ENCODE data around the gene NALCN. TPM values are rescaled to one million over a fixed set of nuclear protein-coding genes. Genes with fewer than 3 reads are reported as not detected.

Gene NALCN
- total and polyA plus RNA-seq, 10 donors, result 0.02 to 0.13 (median 0.09) TPM; not detected in 2

- Histone ChIP-seq H3K9me3 (peaks cover 0 to 5% (median 0%) of the 10 kb centered on the region in 8 donors), H3K27ac (no peak overlapping the region), H3K36me3 (no peaks in the 10 kb centered on the region), H3K4me1 (no peaks in the 10 kb centered on the region), H3K4me3 (no peak overlapping the region), H3K27me3 (replicated peaks in 1 of 7) (peaks cover 0 to 4% (median 0%) of the 10 kb centered on the region in 7 donors)
- no peak for DNase-seq
- no peak for TF ChIP-seq POLR2AphosphoS5 (IDR thresholded peaks at IDR 0.05)
- TF ChIP-seq CTCF (IDR thresholded peaks at IDR 0.05 in 8 of 11, conservative IDR thresholded peaks at IDR 0.05 in 3 of 11), result no peak
- no peak for TF ChIP-seq POLR2A (IDR thresholded peaks at IDR 0.05)
- WGBS, 5 donors, result 65 to 74% (median 71%) methylated on average over 2 of the region's 2 CpGs
- intact Hi-C loops (cut with DNase I; ENCODE audit: low total_unique reads), result no loop called here
Measured at GRCh38 chr13:101205408-101205807, 210.9 kb downstream of the NALCN start.

- peaks cover 0 to 5% (median 0%) of the 10 kb centered on the region in 8 donors for H3K9me3 ChIP-seq
- H3K27me3 ChIP-seq (replicated peaks in 1 of 7), result peaks cover 0 to 4% (median 0%) of the 10 kb centered on the region in 7 donors
- no peaks in the 10 kb centered on the region for H3K4me1 ChIP-seq
- H3K27ac ChIP-seq, result no peak overlapping the region
- WGBS, 5 donors, result 29 to 70% (median 61%) methylated on average over 1 of the region's 1 CpG
- intact Hi-C loops (cut with DNase I; ENCODE audit: low total_unique reads), result no loop called here
- no peaks in the 10 kb centered on the region for H3K36me3 ChIP-seq
- TF ChIP-seq POLR2AphosphoS5 (IDR thresholded peaks at IDR 0.05), result no peak
- TF ChIP-seq POLR2A (IDR thresholded peaks at IDR 0.05), result no peak
- TF ChIP-seq CTCF (IDR thresholded peaks at IDR 0.05 in 8 of 11, conservative IDR thresholded peaks at IDR 0.05 in 3 of 11), result no peak
- DNase-seq, result no peak
- no peak overlapping the region for H3K4me3 ChIP-seq
Measured at GRCh38 chr13:101204270-101205020, 211.9 kb downstream of the NALCN start.

GRCh38 chr13:101202590-101202989, 213.7 kb downstream of the NALCN start:
- Histone ChIP-seq H3K27me3 (replicated peaks in 1 of 7) (peaks cover 0 to 4% (median 0%) of the 10 kb centered on the region in 7 donors), H3K27ac (no peak overlapping the region), H3K4me1 (no peaks in the 10 kb centered on the region), H3K36me3 (no peaks in the 10 kb centered on the region), H3K4me3 (no peak overlapping the region), H3K9me3 (peaks cover 0 to 6% (median 0%) of the 10 kb centered on the region in 8 donors)
- no peak for TF ChIP-seq POLR2A (IDR thresholded peaks at IDR 0.05)
- TF ChIP-seq CTCF (IDR thresholded peaks at IDR 0.05 in 8 of 11, conservative IDR thresholded peaks at IDR 0.05 in 3 of 11), result no peak
- TF ChIP-seq POLR2AphosphoS5 (IDR thresholded peaks at IDR 0.05), result no peak
- 56 to 68% (median 63%) methylated on average over 6 of the region's 6 CpGs for WGBS, 5 donors
- intact Hi-C loops (cut with DNase I; ENCODE audit: low total_unique reads), result no loop called here
- DNase-seq, result no peak

- intact Hi-C loops (cut with DNase I; ENCODE audit: low total_unique reads), result no loop called here
- Histone ChIP-seq H3K27me3 (replicated peaks in 1 of 7) (no peaks in the 10 kb centered on the region), H3K4me3 (no peak overlapping the region), H3K27ac (no peak overlapping the region), H3K9me3 (no peaks in the 10 kb centered on the region), H3K36me3 (no peaks in the 10 kb centered on the region), H3K4me1 (no peaks in the 10 kb centered on the region)
- 80 to 92% (median 87%) methylated on average over 3 of the region's 3 CpGs for WGBS, 5 donors
- DNase-seq, result no peak
- TF ChIP-seq POLR2AphosphoS5 (IDR thresholded peaks at IDR 0.05) (no peak), CTCF (IDR thresholded peaks at IDR 0.05 in 8 of 11, conservative IDR thresholded peaks at IDR 0.05 in 3 of 11) (no peak), POLR2A (IDR thresholded peaks at IDR 0.05) (no peak)
Measured at GRCh38 chr13:101190976-101191375, 225.3 kb downstream of the NALCN start.
